MM.1S (cell line): Measurements from ENCODE around the gene UBE2E1.

Experiments used
- CTCF ChIP-seq: fragments of 300-600 bp; sonication (generic); IDR thresholded peaks from 2 replicates; pipeline ENCODE4 v1.5.1; 2016; ENCODE audit warnings: antibody characterized with exemption, low read length, mixed read lengths
- EZH2phosphoT487 ChIP-seq: fragments of 300-600 bp; sonication (generic); IDR thresholded peaks from 2 replicates; pipeline ENCODE4 v1.6.1; 2018; ENCODE audit warnings: antibody characterized with exemption, low read length

- TF ChIP-seq CTCF: no peak
- TF ChIP-seq EZH2phosphoT487: no peak
These were observed 34.8 kb downstream of the UBE2E1 start for GRCh38 chr3:23840521-23840920.
